ENCODE results near the gene KRT1.

- TF ChIP-seq CTCF (IDR thresholded peaks at IDR 0.05; ENCODE audit: insufficient read depth, low read length) (no peak), POLR2AphosphoS5 (IDR thresholded peaks at IDR 0.05; ENCODE audit: low read depth) (no peak), GABPA (IDR thresholded peaks at IDR 0.05; ENCODE audit: low read depth) (no peak), REST (IDR thresholded peaks at IDR 0.05; ENCODE audit: insufficient replicate concordance, low read depth) (no peak)
These were observed 52.7 kb downstream of the KRT1 start for GRCh38 chr12:52627395-52628110.

All from HL-60 (cell line).